HUES6 (cell line): ENCODE results near the gene LUC7L3.
"Not testable (repeated sequence)": the region's sequence is repeated elsewhere in the genome, so short reads cannot be mapped to it uniquely, and the experiment has no call there.

ENCODE experiments used
- H3K27ac ChIP-seq: 2 replicates; pipeline ENCODE4 v1.7.0; 2013; ENCODE audit warnings: low read depth, mild to moderate bottlenecking, low read length, inconsistent platforms
- H3K27me3 ChIP-seq: 2 replicates; pipeline ENCODE4 v1.6.1; 2013; ENCODE audit warnings: low read length; ENCODE audit not compliant: control insufficient read depth, insufficient read depth
- H3K36me3 ChIP-seq: 2 replicates; pipeline ENCODE4 v1.6.1; 2013; ENCODE audit warnings: low read length; ENCODE audit not compliant: control insufficient read depth, insufficient read depth
- H3K4me1 ChIP-seq: 2 replicates; pipeline ENCODE4 v1.6.1; 2013; ENCODE audit warnings: low read length; ENCODE audit not compliant: control insufficient read depth, insufficient read depth
- H3K4me3 ChIP-seq: 2 replicates; pipeline ENCODE4 v1.5.1; 2013; ENCODE audit warnings: low read depth, low read length
- H3K9ac ChIP-seq: one replicate; pipeline ENCODE4 v1.6.1; 2013; ENCODE audit warnings: mild to moderate bottlenecking, low read length
- H3K9me3 ChIP-seq: 2 replicates; pipeline ENCODE4 v1.6.1; 2013; ENCODE audit warnings: low read depth, low read length; ENCODE audit not compliant: control insufficient read depth, insufficient read depth

Gene LUC7L3

GRCh38 chr17:50719144-50719923 is at the start of gene LUC7L3:
Gene LUC7L3 (plus strand): TSS chr17:50719603. CDS start chr17:50719733, 130 bp downstream.
- H3K27ac ChIP-seq = peak within 1 kb of the TSS; percentile 99
- peaks cover 16% of the 10 kb centered on the region for H3K4me1 ChIP-seq
- H3K9ac ChIP-seq = peak within 1 kb of the TSS; percentile 93
- peak within 1 kb of the TSS; percentile 91 for H3K4me3 ChIP-seq
- no peaks in the 10 kb centered on the region for H3K9me3 ChIP-seq
- no peaks in the 10 kb centered on the region for H3K27me3 ChIP-seq
- H3K36me3 ChIP-seq = no peaks in the 10 kb centered on the region

GRCh38 chr17:50672071-50672470 is 47.3 kb upstream of the LUC7L3 start:
- no peaks in the 10 kb centered on the region for H3K27me3 ChIP-seq
- no peaks in the 10 kb centered on the region for H3K36me3 ChIP-seq
- peaks cover 17% of the 10 kb centered on the region for H3K4me1 ChIP-seq
- no peak overlapping the region for H3K4me3 ChIP-seq
- H3K9ac ChIP-seq = no peak overlapping the region
- no peaks in the 10 kb centered on the region for H3K9me3 ChIP-seq
- H3K27ac ChIP-seq = no peak overlapping the region

- Histone ChIP-seq H3K27me3 (no peaks in the 10 kb centered on the region), H3K36me3 (no peaks in the 10 kb centered on the region), H3K4me3 (no peak overlapping the region), H3K9ac (no peak overlapping the region), H3K4me1 (peaks cover 13% of the 10 kb centered on the region), H3K27ac (no peak overlapping the region), H3K9me3 (no peaks in the 10 kb centered on the region)
Observed at GRCh38 chr17:50672831-50673551, 46.4 kb upstream of the LUC7L3 start.

GRCh38 chr17:50675190-50675589 is 44.2 kb upstream of the LUC7L3 start:
- H3K4me1 ChIP-seq = no peaks in the 10 kb centered on the region
- H3K9ac ChIP-seq = no peak overlapping the region
- H3K27ac ChIP-seq = no peak overlapping the region

GRCh38 chr17:50675627-50676026 is 43.8 kb upstream of the LUC7L3 start:
- no peak overlapping the region for H3K4me3 ChIP-seq
- no peaks in the 10 kb centered on the region for H3K27me3 ChIP-seq
- no peaks in the 10 kb centered on the region for H3K36me3 ChIP-seq
- no peak overlapping the region for H3K27ac ChIP-seq
- no peaks in the 10 kb centered on the region for H3K9me3 ChIP-seq
- H3K9ac ChIP-seq = no peak overlapping the region
- H3K4me1 ChIP-seq = no peaks in the 10 kb centered on the region

More at GRCh38 chr17:50675190-50675589, 44.2 kb upstream of the LUC7L3 start:
- Histone ChIP-seq H3K27me3 (no peaks in the 10 kb centered on the region), H3K9me3 (no peaks in the 10 kb centered on the region), H3K36me3 (no peaks in the 10 kb centered on the region), H3K4me3 (no peak overlapping the region)

- H3K9me3 ChIP-seq = no peaks in the 10 kb centered on the region
- H3K4me3 ChIP-seq = no peak overlapping the region
- no peaks in the 10 kb centered on the region for H3K27me3 ChIP-seq
- H3K4me1 ChIP-seq = 0 out of 2 replicates have a peak, but pooled peaks cover 3% of the 10 kb centered on the region
- H3K9ac ChIP-seq = no peak overlapping the region
- H3K36me3 ChIP-seq = no peaks in the 10 kb centered on the region
- H3K27ac ChIP-seq = no peak overlapping the region
Observed at GRCh38 chr17:50676065-50676975, 43.1 kb upstream of the LUC7L3 start.

- Histone ChIP-seq H3K36me3 (no peaks in the 10 kb centered on the region), H3K4me1 (0 out of 2 replicates have a peak, but pooled peaks cover 4% of the 10 kb centered on the region), H3K27me3 (no peaks in the 10 kb centered on the region), H3K27ac (no peak overlapping the region), H3K4me3 (no peak overlapping the region), H3K9ac (no peak overlapping the region), H3K9me3 (no peaks in the 10 kb centered on the region)
Observed at GRCh38 chr17:50677851-50678375, 41.5 kb upstream of the LUC7L3 start.

GRCh38 chr17:50679008-50679544 is 40.3 kb upstream of the LUC7L3 start:
- no peak overlapping the region for H3K4me3 ChIP-seq
- no peak overlapping the region for H3K9ac ChIP-seq
- H3K36me3 ChIP-seq = no peaks in the 10 kb centered on the region
- no peaks in the 10 kb centered on the region for H3K27me3 ChIP-seq
- H3K27ac ChIP-seq = no peak overlapping the region
- H3K4me1 ChIP-seq = 0 out of 2 replicates have a peak, but pooled peaks cover 4% of the 10 kb centered on the region
- H3K9me3 ChIP-seq = no peaks in the 10 kb centered on the region

GRCh38 chr17:50680126-50680525 is 39.3 kb upstream of the LUC7L3 start:
- Histone ChIP-seq H3K36me3 (no peaks in the 10 kb centered on the region), H3K27me3 (no peaks in the 10 kb centered on the region), H3K9me3 (no peaks in the 10 kb centered on the region), H3K9ac (no peak overlapping the region), H3K27ac (no peak overlapping the region), H3K4me3 (no peak overlapping the region), H3K4me1 (peaks cover 13% of the 10 kb centered on the region)

- not testable (repeated sequence) for H3K36me3 ChIP-seq, H3K9ac ChIP-seq, H3K27me3 ChIP-seq, H3K9me3 ChIP-seq, H3K4me3 ChIP-seq, H3K27ac ChIP-seq
- peaks cover 13% of the 10 kb centered on the region for H3K4me1 ChIP-seq
Observed at GRCh38 chr17:50680543-50681262, 38.7 kb upstream of the LUC7L3 start.
